Kidney (tissue), 14 donors: ENCODE data around the gene MKS1. TPM values are rescaled to one million over a fixed set of nuclear protein-coding genes. Genes with fewer than 3 reads are reported as not detected.
A peak's percentile ranks its signal among the peaks of the same experiment; 100 is the strongest.

Experiments
- DNase-seq, 5 donors: peaks; one replicate each; pipeline ENCODE4 v3.0.0-alpha.2; 2013 to 2020
- FAIRE-seq: peaks from 2 replicates; lab custom pipeline; 2012; peaks lifted over from hg19 to GRCh38; lab: Jason Lieb, UNC
- H3K27ac ChIP-seq, 2 donors: one replicate each; pipeline ENCODE4 v1.7.0; 2013; ENCODE audit warnings: low read depth in 2 of 2, low read length in 2 of 2, inconsistent platforms in 1 of 2
- H3K27me3 ChIP-seq: one replicate; pipeline ENCODE4 v1.7.1; 2013; ENCODE audit warnings: low read length, inconsistent platforms; ENCODE audit not compliant: control insufficient read depth, insufficient read depth
- H3K36me3 ChIP-seq, 3 donors: one replicate each; pipeline versions ENCODE4 v1.7.0 to v1.7.1; 2013; ENCODE audit warnings: low read length in 3 of 3, control low read depth in 1 of 3, inconsistent platforms in 1 of 3; ENCODE audit not compliant: insufficient read depth in 3 of 3, control insufficient read depth in 2 of 3
- H3K4me1 ChIP-seq, 3 donors: one replicate each; pipeline versions ENCODE4 v1.7.0 to v1.7.1; 2013; ENCODE audit warnings: low read length in 3 of 3, inconsistent platforms in 1 of 3, low read depth in 1 of 3; ENCODE audit not compliant: control insufficient read depth in 2 of 3, insufficient read depth in 2 of 3
- H3K4me3 ChIP-seq, 3 donors: one replicate each; pipeline versions ENCODE4 v1.7.0 to v1.8.1; 2013; ENCODE audit warnings: low read length in 3 of 3, control low read depth in 1 of 3, inconsistent platforms in 1 of 3
- H3K9ac ChIP-seq, 3 donors: one replicate each; pipeline versions ENCODE4 v1.7.0 to v1.7.1; 2013; ENCODE audit warnings: low read length in 3 of 3, control low read depth in 1 of 3, inconsistent platforms in 1 of 3
- H3K9me3 ChIP-seq, 3 donors: one replicate each; pipeline versions ENCODE4 v1.7.0 to v1.7.1; 2013; ENCODE audit warnings: low read length in 3 of 3, control low read depth in 1 of 3, inconsistent platforms in 1 of 3; ENCODE audit not compliant: control insufficient read depth in 2 of 3, insufficient read depth in 1 of 3
- intact Hi-C: fragments of 100-400 bp; cut with DNase I; formaldehyde crosslinking; loops from one replicate; pipeline ENCODE4 v1.11.1; 2022
- polyA plus RNA-seq: library from polyadenylated mRNA; stranded (reverse); fragments of 350-450 nt; fragmentation: Illumina TruSeq; extraction: RNeasy Lipid Tissue Mini Kit (QIAGEN cat#74804); gene quantifications from one replicate; pipeline ENCODE4 v1.2.3, GENCODE V29; 2014; ENCODE audit warnings: low read depth, low replicate concordance; ENCODE audit not compliant: insufficient read depth
- total RNA-seq: library from RNA; stranded (reverse); fragmentation: NEBNext Ultra II Directional; extraction: Animal tissue kit (Norgen Biotek cat#: 25700); gene quantifications from one replicate; pipeline ENCODE4 v1.2.1, GENCODE V29; 2021
- TF ChIP-seq, protein P1 (sequence below): IDR thresholded peaks from 3 replicates; pipeline ENCODE4 v1.5.1; 2012; ENCODE audit warnings: mild to moderate bottlenecking, moderate library complexity, borderline replicate concordance; ENCODE audit not compliant: insufficient read depth; ENCODE audit errors: extremely low read depth
- donor health status: control.
- donor health status: control.
- donor health status: control.
- donor health status: control.
- donor health status: control.
- donor health status: DM: yes; HTN: yes; CAD: no.
- donor health status: Normal renal cell carcinoma (clear cell type).

Gene MKS1
- total and polyA plus RNA-seq, 2 donors from 2014 or later, result 17.2 to 25.6 TPM

GRCh38 chr17:58189436-58190146 lies 29.5 kb downstream of the MKS1 start:
- H3K9me3 ChIP-seq, result no peaks in the 10 kb centered on the region
- H3K36me3 ChIP-seq, result no peaks in the 10 kb centered on the region
- TF ChIP-seq, protein P1, sequence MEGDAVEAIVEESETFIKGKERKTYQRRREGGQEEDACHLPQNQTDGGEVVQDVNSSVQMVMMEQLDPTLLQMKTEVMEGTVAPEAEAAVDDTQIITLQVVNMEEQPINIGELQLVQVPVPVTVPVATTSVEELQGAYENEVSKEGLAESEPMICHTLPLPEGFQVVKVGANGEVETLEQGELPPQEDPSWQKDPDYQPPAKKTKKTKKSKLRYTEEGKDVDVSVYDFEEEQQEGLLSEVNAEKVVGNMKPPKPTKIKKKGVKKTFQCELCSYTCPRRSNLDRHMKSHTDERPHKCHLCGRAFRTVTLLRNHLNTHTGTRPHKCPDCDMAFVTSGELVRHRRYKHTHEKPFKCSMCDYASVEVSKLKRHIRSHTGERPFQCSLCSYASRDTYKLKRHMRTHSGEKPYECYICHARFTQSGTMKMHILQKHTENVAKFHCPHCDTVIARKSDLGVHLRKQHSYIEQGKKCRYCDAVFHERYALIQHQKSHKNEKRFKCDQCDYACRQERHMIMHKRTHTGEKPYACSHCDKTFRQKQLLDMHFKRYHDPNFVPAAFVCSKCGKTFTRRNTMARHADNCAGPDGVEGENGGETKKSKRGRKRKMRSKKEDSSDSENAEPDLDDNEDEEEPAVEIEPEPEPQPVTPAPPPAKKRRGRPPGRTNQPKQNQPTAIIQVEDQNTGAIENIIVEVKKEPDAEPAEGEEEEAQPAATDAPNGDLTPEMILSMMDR, result no peak
- no peak overlapping the region for H3K9ac ChIP-seq
- H3K27me3 ChIP-seq, result no peaks in the 10 kb centered on the region
- H3K4me3 ChIP-seq, result no peak overlapping the region
- no peaks in the 10 kb centered on the region for H3K4me1 ChIP-seq
- peak in 1 of 5 donors; percentile 85 for DNase-seq
- H3K27ac ChIP-seq, result no peak overlapping the region
- FAIRE-seq, result no peak
- intact Hi-C loops, result no loop called here

DNA sequence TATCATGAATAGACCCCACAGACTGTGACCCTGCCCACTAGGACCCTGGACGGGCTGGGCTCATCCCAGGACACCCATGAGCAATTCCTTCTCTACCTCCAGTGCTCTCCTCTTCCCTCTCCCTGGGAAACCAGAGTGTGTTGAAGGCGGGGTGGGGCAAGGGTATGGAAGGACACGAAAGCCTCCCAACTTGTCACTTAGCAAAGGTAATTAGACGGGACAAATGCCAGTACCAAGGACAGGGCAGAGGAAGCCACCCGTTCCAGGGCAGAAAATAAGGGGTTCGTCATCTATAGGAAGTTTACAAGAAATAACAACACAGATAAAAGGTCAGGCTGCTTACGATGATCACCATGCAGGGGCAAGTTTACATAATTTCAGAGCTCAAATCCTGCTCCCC lies 31.4 kb downstream of the MKS1 start:
- no peaks in the 10 kb centered on the region for H3K27me3 ChIP-seq
- no peak for FAIRE-seq
- no peaks in the 10 kb centered on the region for H3K9me3 ChIP-seq
- H3K9ac ChIP-seq, result no peak overlapping the region
- intact Hi-C loops, result no loop called here
- no peaks in the 10 kb centered on the region for H3K36me3 ChIP-seq
- H3K4me3 ChIP-seq, result no peak overlapping the region
- no peak for DNase-seq
- H3K27ac ChIP-seq, result no peak overlapping the region
- TF ChIP-seq, protein P1, result no peak
- H3K4me1 ChIP-seq, result no peaks in the 10 kb centered on the region

GRCh38 chr17:58187063-58187462 lies 32.0 kb downstream of the MKS1 start:
- Histone ChIP-seq H3K4me3 (no peak overlapping the region), H3K9me3 (no peaks in the 10 kb centered on the region), H3K4me1 (no peaks in the 10 kb centered on the region), H3K9ac (no peak overlapping the region), H3K27me3 (no peaks in the 10 kb centered on the region), H3K36me3 (no peaks in the 10 kb centered on the region), H3K27ac (no peak overlapping the region)
- FAIRE-seq (no peak), DNase-seq (no peak)
- TF ChIP-seq, protein P1, result no peak
- intact Hi-C loops, result no loop called here
